Bronchial epithelial cell (primary cell): Measurements from ENCODE around the gene IFT43. TPM values are rescaled to one million over a fixed set of nuclear protein-coding genes. Genes with fewer than 3 reads are reported as not detected.
"Not testable (repeated sequence)": the region's sequence is repeated elsewhere in the genome, so short reads cannot be mapped to it uniquely, and the experiment has no call there.

ENCODE experiments used
- DNase-seq: peaks from one replicate; pipeline ENCODE4 v3.0.0-alpha.2; 2010; ENCODE audit warnings: low read depth
- FAIRE-seq: peaks from 2 replicates; lab custom pipeline; 2011; peaks lifted over from hg19 to GRCh38; lab: Jason Lieb, UNC
- H3K27me3 ChIP-seq: 2 replicates; pipeline ENCODE4 v1.5.1; 2011; ENCODE audit warnings: low read length; ENCODE audit not compliant: control insufficient read depth, insufficient read depth
- H3K36me3 ChIP-seq: 2 replicates; pipeline ENCODE4 v1.5.1; 2011; ENCODE audit warnings: low read length; ENCODE audit not compliant: control insufficient read depth, insufficient read depth
- H3K4me3 ChIP-seq: 2 replicates; pipeline ENCODE4 v1.5.1; 2011; ENCODE audit warnings: mild to moderate bottlenecking, low read depth, low read length, control low read depth
- CTCF ChIP-seq: IDR thresholded peaks from 2 replicates; pipeline ENCODE4 v1.5.1; 2011; ENCODE audit warnings: mild to moderate bottlenecking, moderate library complexity, low read length, control low read depth, inconsistent platforms; ENCODE audit not compliant: insufficient read depth, severe bottlenecking
- total RNA-seq: library from RNA; depleted of rRNA; stranded (reverse); fragments of >200 nt; gene quantifications from 2 replicates; pipeline ENCODE4 v1.2.1, GENCODE V29; 2014

Gene IFT43
- total RNA-seq, 1 donor from 2014 or later, result 24.0 TPM

DNA sequence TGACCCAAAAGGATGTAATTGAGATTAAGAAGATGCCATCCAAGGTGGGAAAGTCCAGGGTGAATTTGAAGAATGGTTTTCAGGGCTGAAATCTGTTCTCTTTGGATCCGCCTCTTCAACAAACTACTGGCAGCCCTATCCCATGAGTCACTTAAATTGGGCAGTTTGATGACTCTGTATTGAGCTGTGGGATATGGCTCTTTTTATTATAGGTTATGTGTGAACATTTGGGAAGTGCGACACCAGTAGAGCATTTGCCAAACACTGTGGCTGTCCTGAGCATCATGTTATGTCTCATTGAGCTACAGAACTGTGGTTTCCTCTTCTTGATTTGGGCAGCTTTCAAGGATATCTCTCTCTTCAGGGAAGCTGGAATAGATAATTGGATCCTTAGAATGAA lies 22.3 kb downstream of the IFT43 start:
- no peak for FAIRE-seq
- Histone ChIP-seq H3K27me3 (no peaks in the 10 kb centered on the region), H3K4me3 (no peak overlapping the region), H3K36me3 (peaks cover 8% of the 10 kb centered on the region)
- no peak for TF ChIP-seq CTCF
- peak; percentile 8 for DNase-seq

DNA sequence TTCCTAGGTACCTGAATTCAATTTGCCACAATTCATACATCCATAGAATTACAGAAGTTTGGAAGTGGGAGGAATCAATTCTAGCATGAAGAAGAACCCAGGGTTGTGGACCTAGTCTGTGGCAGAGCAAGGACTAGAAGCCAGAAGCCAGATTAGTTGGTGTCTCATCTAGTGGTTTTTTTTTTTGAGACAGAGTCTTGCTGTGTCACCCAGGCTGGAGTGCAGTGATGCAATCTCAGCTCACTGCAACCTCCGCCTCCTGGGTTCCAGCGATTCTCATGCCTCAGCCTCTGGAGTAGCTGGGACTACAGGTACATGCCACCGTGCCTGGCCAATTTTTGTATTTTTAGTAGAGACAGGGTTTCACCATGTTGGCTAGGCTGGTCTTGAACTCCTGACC lies 24.1 kb downstream of the IFT43 start:
- peaks cover 10% of the 10 kb centered on the region for H3K36me3 ChIP-seq
- FAIRE-seq, H3K4me3 ChIP-seq, H3K27me3 ChIP-seq, DNase-seq: not testable (repeated sequence)

- FAIRE-seq (no peak), DNase-seq (no peak)
- no peak for TF ChIP-seq CTCF
- Histone ChIP-seq H3K4me3 (no peak overlapping the region), H3K27me3 (no peaks in the 10 kb centered on the region), H3K36me3 (peaks cover 7% of the 10 kb centered on the region)
Observed at GRCh38 chr14:76011930-76012329, 26.4 kb downstream of the IFT43 start.

DNA sequence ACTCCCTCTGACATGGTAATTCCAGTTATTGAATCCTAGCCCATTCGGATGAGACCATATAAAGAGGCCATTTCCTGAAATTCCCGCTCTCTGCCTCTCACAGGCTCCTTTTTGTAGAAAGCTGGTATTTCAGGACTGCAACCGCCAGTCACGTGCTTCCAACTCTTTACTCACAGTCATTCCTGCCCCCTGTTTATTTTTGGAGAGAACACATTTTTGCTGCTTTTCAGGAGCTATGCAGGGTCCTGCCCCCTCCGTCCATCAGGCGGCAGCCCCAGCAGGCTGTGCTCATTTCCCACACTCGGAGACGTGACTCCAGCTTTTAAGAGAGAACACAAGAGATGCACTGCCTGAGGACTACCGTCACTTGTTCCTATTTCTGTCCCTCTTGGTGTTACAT lies 26.8 kb downstream of the IFT43 start:
- Histone ChIP-seq H3K36me3 (peaks cover 7% of the 10 kb centered on the region), H3K27me3 (no peaks in the 10 kb centered on the region), H3K4me3 (no peak overlapping the region)
- TF ChIP-seq CTCF, result no peak
- FAIRE-seq (no peak), DNase-seq (no peak)

- no peak for FAIRE-seq
- TF ChIP-seq CTCF, result no peak
- DNase-seq, result no peak
- Histone ChIP-seq H3K4me3 (no peak overlapping the region), H3K27me3 (no peaks in the 10 kb centered on the region), H3K36me3 (peaks cover 4% of the 10 kb centered on the region)
Observed at GRCh38 chr14:76015191-76015590, 29.6 kb downstream of the IFT43 start.

- no peak for FAIRE-seq
- Histone ChIP-seq H3K27me3 (no peaks in the 10 kb centered on the region), H3K36me3 (peaks cover 6% of the 10 kb centered on the region), H3K4me3 (no peak overlapping the region)
- no peak for DNase-seq
- no peak for TF ChIP-seq CTCF
Observed at GRCh38 chr14:76015668-76016067, 30.1 kb downstream of the IFT43 start.
